A673 (cell line): Measurements from ENCODE around the gene FBXL7. TPM values are rescaled to one million over a fixed set of nuclear protein-coding genes. Genes with fewer than 3 reads are reported as not detected.

Experiments used
- BruUV-seq: library from RNA; stranded (reverse); fragments of 400-500 nt; replicated peaks from 2 replicates; lab custom pipeline; 2021; lab: Mats Ljungman, UMichigan
- CTCF ChIA-PET: fragments of 300-600 bp; sonication (Branson Sonifier 250); formaldehyde crosslinking; loops from one replicate; lab custom pipeline; 2022; ENCODE audit warnings: antibody characterized with exemption; lab: Charles Lee
- POLR2A ChIA-PET: fragments of 300-600 bp; sonication (Branson Sonifier 250); formaldehyde crosslinking; loops from one replicate; lab custom pipeline; 2022; ENCODE audit warnings: antibody characterized with exemption; ENCODE audit not compliant: low non-redundant PET; lab: Charles Lee
- DNase-seq: peaks from one replicate; pipeline ENCODE4 v3.0.0-alpha.2; 2015; ENCODE audit warnings: low spot score
- H3K27ac ChIP-seq: fragments of 200-600 bp; sonication (generic); 2 replicates; pipeline ENCODE4 v1.5.1; 2016; ENCODE audit warnings: mixed run types, low read depth, mild to moderate bottlenecking, mixed read lengths, antibody characterized with exemption, low read length; ENCODE audit not compliant: poor library complexity, severe bottlenecking
- H3K27me3 ChIP-seq: fragments of 200-600 bp; sonication (generic); replicated peaks from 2 replicates; pipeline ENCODE4 v1.6.1; 2017; ENCODE audit warnings: mixed run types, low read depth, mild to moderate bottlenecking, mixed read lengths, antibody characterized with exemption, low read length; ENCODE audit not compliant: insufficient read depth, poor library complexity
- H3K36me3 ChIP-seq: fragments of 200-600 bp; sonication (generic); 2 replicates; pipeline ENCODE4 v1.6.1; 2016; ENCODE audit warnings: mixed run types, mild to moderate bottlenecking, mixed read lengths, antibody characterized with exemption, low read length; ENCODE audit not compliant: insufficient read depth, poor library complexity, severe bottlenecking
- H3K4me1 ChIP-seq: fragments of 200-600 bp; sonication (generic); 2 replicates; pipeline ENCODE4 v1.6.1; 2017; ENCODE audit warnings: mixed run types, mild to moderate bottlenecking, mixed read lengths, antibody characterized with exemption, low read length; ENCODE audit not compliant: insufficient read depth, poor library complexity, severe bottlenecking
- H3K4me3 ChIP-seq: fragments of 200-600 bp; sonication (generic); 2 replicates; pipeline ENCODE4 v1.5.1; 2016; ENCODE audit warnings: low read depth, mixed run types, mild to moderate bottlenecking, mixed read lengths, low read length; ENCODE audit not compliant: poor library complexity, severe bottlenecking
- H3K9me3 ChIP-seq: fragments of 200-600 bp; sonication (generic); 2 replicates; pipeline ENCODE4 v1.6.1; 2016; ENCODE audit warnings: mixed run types, low read depth, mild to moderate bottlenecking, mixed read lengths, antibody characterized with exemption, low read length; ENCODE audit not compliant: poor library complexity, severe bottlenecking
- EZH2 ChIP-seq: fragments of 200-600 bp; sonication (generic); IDR thresholded peaks from 2 replicates; pipeline ENCODE4 v1.6.1; 2017; ENCODE audit warnings: borderline replicate concordance, low read depth, mild to moderate bottlenecking, mixed read lengths, antibody characterized with exemption, low read length; ENCODE audit not compliant: poor library complexity, severe bottlenecking
- intact Hi-C: fragments of 100-400 bp; cut with micrococcal nuclease; formaldehyde crosslinking; loops from one replicate; pipeline ENCODE4 v1.10.0; 2022; ENCODE audit not compliant: unreplicated experiment
- total RNA-seq: library from RNA; stranded (reverse); gene quantifications from 2 replicates; pipeline ENCODE4 v1.2.3, GENCODE V29; 2021
- TF ChIP-seq, protein P1 (sequence below): fragments of 300-800, 200-600 bp; sonication (generic); conservative IDR thresholded peaks from 2 replicates; pipeline ENCODE4 v1.5.1; 2017; ENCODE audit warnings: low read depth, mild to moderate bottlenecking, antibody characterized with exemption, low read length, moderate library complexity, mixed read lengths

The FBXL7 gene
- total RNA-seq, 1 experiment from 2014 or later: 5.9 TPM

DNA sequence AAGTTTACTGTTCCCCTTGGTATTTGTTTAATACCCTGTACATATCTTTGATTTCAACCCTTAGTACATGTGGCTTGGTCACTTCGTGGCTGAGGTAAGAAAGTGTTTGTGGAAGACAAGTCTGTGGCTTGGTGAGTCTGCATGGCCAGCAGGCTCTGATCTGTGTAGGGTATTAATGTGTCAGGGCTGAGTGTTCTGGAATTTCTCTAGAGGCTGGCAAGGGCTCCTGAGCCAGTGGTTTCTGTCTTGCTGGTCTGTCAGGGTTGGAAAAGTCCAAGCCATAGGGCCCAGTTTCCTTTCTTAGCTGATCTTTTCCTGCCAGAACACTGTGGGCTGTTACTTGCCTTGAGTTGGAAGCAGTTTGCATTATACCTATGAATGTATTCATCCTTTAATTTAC lies 48.0 kb upstream of the FBXL7 start:
- DNase-seq: no peak
- CTCF ChIA-PET: no interaction called here
- Histone ChIP-seq H3K27ac (no peak overlapping the region), H3K9me3 (peaks cover 4% of the 10 kb centered on the region), H3K36me3 (no peaks in the 10 kb centered on the region), H3K4me3 (no peak overlapping the region), H3K4me1 (no peaks in the 10 kb centered on the region), H3K27me3 (no peaks in the 10 kb centered on the region)
- POLR2A ChIA-PET: no interaction called here
- TF ChIP-seq, protein P1, sequence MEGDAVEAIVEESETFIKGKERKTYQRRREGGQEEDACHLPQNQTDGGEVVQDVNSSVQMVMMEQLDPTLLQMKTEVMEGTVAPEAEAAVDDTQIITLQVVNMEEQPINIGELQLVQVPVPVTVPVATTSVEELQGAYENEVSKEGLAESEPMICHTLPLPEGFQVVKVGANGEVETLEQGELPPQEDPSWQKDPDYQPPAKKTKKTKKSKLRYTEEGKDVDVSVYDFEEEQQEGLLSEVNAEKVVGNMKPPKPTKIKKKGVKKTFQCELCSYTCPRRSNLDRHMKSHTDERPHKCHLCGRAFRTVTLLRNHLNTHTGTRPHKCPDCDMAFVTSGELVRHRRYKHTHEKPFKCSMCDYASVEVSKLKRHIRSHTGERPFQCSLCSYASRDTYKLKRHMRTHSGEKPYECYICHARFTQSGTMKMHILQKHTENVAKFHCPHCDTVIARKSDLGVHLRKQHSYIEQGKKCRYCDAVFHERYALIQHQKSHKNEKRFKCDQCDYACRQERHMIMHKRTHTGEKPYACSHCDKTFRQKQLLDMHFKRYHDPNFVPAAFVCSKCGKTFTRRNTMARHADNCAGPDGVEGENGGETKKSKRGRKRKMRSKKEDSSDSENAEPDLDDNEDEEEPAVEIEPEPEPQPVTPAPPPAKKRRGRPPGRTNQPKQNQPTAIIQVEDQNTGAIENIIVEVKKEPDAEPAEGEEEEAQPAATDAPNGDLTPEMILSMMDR: no peak
- no peak for TF ChIP-seq EZH2
- intact Hi-C loops: no loop called here
- BruUV-seq: no TSS peak

DNA sequence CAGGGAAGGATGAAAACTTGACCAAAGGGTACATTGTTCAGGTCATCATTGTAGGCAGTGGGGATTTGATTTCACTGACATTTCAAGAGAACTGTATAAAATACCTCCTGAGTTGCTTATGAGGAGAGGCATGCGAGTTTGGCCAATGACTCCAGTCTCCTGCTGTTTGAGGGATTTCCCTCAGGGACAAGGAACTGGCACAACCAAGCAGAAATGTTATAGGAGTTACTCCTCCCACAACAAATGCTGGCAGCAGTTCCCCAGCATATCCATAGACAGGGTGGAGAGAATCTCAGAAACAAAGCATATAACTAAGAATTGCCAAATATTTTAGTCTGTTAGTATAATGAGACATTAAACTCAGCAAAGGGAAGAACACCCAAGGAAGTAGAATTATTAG lies 47.2 kb upstream of the FBXL7 start:
- ChIA-PET POLR2A (no interaction called here), CTCF (no interaction called here)
- Histone ChIP-seq H3K27ac (no peak overlapping the region), H3K4me3 (no peak overlapping the region), H3K27me3 (no peaks in the 10 kb centered on the region), H3K9me3 (peaks cover 4% of the 10 kb centered on the region), H3K36me3 (no peaks in the 10 kb centered on the region), H3K4me1 (no peaks in the 10 kb centered on the region)
- intact Hi-C loops: no loop called here
- TF ChIP-seq, protein P1: no peak
- TF ChIP-seq EZH2: no peak
- DNase-seq: no peak
- no TSS peak for BruUV-seq

DNA sequence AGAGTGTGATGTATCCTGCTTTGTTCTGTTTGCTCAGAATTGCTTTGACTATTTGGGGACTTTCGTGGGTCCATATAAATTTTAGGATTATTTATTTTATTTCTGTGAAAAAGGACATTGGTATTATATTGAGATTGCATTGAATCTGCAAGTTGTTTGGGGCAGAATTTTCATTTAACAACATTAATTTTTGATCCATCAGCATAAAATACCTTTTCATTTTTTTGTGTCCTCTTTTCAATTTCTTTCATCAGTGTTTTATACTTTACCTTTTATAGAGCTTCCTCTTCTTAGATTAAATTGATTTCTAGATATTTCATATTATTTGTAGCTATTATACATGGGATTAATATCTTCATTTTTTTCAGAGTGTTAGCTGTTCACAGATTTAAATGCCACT lies 40.8 kb upstream of the FBXL7 start:
- Histone ChIP-seq H3K27me3 (no peaks in the 10 kb centered on the region), H3K27ac (no peak overlapping the region), H3K4me3 (no peak overlapping the region), H3K36me3 (no peaks in the 10 kb centered on the region), H3K9me3 (peaks cover 7% of the 10 kb centered on the region), H3K4me1 (no peaks in the 10 kb centered on the region)
- no TSS peak for BruUV-seq
- TF ChIP-seq, protein P1: no peak
- TF ChIP-seq EZH2: no peak
- intact Hi-C loops: no loop called here
- no peak for DNase-seq
- CTCF ChIA-PET: no interaction called here
- POLR2A ChIA-PET: no interaction called here
